ENCODE results near the gene GPX7. TPM values are rescaled to one million over a fixed set of nuclear protein-coding genes. Genes with fewer than 3 reads are reported as not detected.

GPX7 gene
- polyA plus RNA-seq, 1 donor from 2014 or later, result 1.3 TPM

GRCh38 chr1:52633291-52633754 is 31.2 kb downstream of the GPX7 start:
- no peaks in the 10 kb centered on the region for H3K36me3 ChIP-seq (ENCODE audit: insufficient read depth, low read length)
- no peak overlapping the region for H3K4me2 ChIP-seq (ENCODE audit: low read length)
- TF ChIP-seq POLR2AphosphoS5 (IDR thresholded peaks at IDR 0.05) (no peak), MXI1 (conservative IDR thresholded peaks at IDR 0.05; ENCODE audit: poor library complexity, severe bottlenecking) (no peak), RAD21 (conservative IDR thresholded peaks at IDR 0.05) (no peak), TAF1 (IDR thresholded peaks at IDR 0.05; ENCODE audit: low read depth) (no peak), EZH2 (IDR thresholded peaks at IDR 0.05; ENCODE audit: borderline replicate concordance, insufficient read depth, low read length, poor library complexity, severe bottlenecking) (no peak), EP300 (conservative IDR thresholded peaks at IDR 0.05; ENCODE audit: poor library complexity, severe bottlenecking) (no peak), SMC3 (conservative IDR thresholded peaks at IDR 0.05; ENCODE audit: poor library complexity) (no peak)
- TF ChIP-seq, protein P1, sequence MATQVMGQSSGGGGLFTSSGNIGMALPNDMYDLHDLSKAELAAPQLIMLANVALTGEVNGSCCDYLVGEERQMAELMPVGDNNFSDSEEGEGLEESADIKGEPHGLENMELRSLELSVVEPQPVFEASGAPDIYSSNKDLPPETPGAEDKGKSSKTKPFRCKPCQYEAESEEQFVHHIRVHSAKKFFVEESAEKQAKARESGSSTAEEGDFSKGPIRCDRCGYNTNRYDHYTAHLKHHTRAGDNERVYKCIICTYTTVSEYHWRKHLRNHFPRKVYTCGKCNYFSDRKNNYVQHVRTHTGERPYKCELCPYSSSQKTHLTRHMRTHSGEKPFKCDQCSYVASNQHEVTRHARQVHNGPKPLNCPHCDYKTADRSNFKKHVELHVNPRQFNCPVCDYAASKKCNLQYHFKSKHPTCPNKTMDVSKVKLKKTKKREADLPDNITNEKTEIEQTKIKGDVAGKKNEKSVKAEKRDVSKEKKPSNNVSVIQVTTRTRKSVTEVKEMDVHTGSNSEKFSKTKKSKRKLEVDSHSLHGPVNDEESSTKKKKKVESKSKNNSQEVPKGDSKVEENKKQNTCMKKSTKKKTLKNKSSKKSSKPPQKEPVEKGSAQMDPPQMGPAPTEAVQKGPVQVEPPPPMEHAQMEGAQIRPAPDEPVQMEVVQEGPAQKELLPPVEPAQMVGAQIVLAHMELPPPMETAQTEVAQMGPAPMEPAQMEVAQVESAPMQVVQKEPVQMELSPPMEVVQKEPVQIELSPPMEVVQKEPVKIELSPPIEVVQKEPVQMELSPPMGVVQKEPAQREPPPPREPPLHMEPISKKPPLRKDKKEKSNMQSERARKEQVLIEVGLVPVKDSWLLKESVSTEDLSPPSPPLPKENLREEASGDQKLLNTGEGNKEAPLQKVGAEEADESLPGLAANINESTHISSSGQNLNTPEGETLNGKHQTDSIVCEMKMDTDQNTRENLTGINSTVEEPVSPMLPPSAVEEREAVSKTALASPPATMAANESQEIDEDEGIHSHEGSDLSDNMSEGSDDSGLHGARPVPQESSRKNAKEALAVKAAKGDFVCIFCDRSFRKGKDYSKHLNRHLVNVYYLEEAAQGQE (IDR thresholded peaks at IDR 0.05; ENCODE audit: borderline replicate concordance), result no peak
- TF ChIP-seq, protein P2, sequence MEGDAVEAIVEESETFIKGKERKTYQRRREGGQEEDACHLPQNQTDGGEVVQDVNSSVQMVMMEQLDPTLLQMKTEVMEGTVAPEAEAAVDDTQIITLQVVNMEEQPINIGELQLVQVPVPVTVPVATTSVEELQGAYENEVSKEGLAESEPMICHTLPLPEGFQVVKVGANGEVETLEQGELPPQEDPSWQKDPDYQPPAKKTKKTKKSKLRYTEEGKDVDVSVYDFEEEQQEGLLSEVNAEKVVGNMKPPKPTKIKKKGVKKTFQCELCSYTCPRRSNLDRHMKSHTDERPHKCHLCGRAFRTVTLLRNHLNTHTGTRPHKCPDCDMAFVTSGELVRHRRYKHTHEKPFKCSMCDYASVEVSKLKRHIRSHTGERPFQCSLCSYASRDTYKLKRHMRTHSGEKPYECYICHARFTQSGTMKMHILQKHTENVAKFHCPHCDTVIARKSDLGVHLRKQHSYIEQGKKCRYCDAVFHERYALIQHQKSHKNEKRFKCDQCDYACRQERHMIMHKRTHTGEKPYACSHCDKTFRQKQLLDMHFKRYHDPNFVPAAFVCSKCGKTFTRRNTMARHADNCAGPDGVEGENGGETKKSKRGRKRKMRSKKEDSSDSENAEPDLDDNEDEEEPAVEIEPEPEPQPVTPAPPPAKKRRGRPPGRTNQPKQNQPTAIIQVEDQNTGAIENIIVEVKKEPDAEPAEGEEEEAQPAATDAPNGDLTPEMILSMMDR (IDR thresholded peaks at IDR 0.05; ENCODE audit: poor library complexity, severe bottlenecking), result no peak
- H3K4me3 ChIP-seq (ENCODE audit: low read length), result peak overlapping the region; percentile 56
- no peaks in the 10 kb centered on the region for H3K9me2 ChIP-seq (ENCODE audit: insufficient read depth, low read length)
- H4K20me1 ChIP-seq (ENCODE audit: insufficient read depth), result no peaks in the 10 kb centered on the region
- no peaks in the 10 kb centered on the region for H3K79me2 ChIP-seq (replicated peaks; ENCODE audit: insufficient read depth, low read length)
- H3K9ac ChIP-seq (ENCODE audit: low read length), result peak overlapping the region; percentile 23
- no peaks in the 10 kb centered on the region for H3F3A ChIP-seq (ENCODE audit: insufficient read depth, low read length, poor library complexity, severe bottlenecking)
- H3K27me3 ChIP-seq (ENCODE audit: insufficient read depth, low read depth, low read length), result peaks cover 24% of the 10 kb centered on the region
- no peaks in the 10 kb centered on the region for H3K9me3 ChIP-seq (ENCODE audit: low read length)
- no peak overlapping the region for H2AFZ ChIP-seq (ENCODE audit: low read depth, low read length)
- no peak overlapping the region for H3K27ac ChIP-seq (ENCODE audit: low read length)

- no peaks in the 10 kb centered on the region for H3K36me3 ChIP-seq (ENCODE audit: insufficient read depth, low read length)
- H3K27ac ChIP-seq (ENCODE audit: low read length), result no peak overlapping the region
- H3K27me3 ChIP-seq (ENCODE audit: insufficient read depth, low read depth, low read length), result peaks cover 24% of the 10 kb centered on the region
- H3K9me2 ChIP-seq (ENCODE audit: insufficient read depth, low read length), result no peaks in the 10 kb centered on the region
- no peak for TF ChIP-seq RAD21 (conservative IDR thresholded peaks at IDR 0.05)
- TF ChIP-seq, protein P2 (IDR thresholded peaks at IDR 0.05; ENCODE audit: poor library complexity, severe bottlenecking), result no peak
- no peak for TF ChIP-seq EZH2 (IDR thresholded peaks at IDR 0.05; ENCODE audit: borderline replicate concordance, insufficient read depth, low read length, poor library complexity, severe bottlenecking)
- no peak for TF ChIP-seq POLR2AphosphoS5 (IDR thresholded peaks at IDR 0.05)
- no peak for TF ChIP-seq EP300 (conservative IDR thresholded peaks at IDR 0.05; ENCODE audit: poor library complexity, severe bottlenecking)
- no peak for TF ChIP-seq TAF1 (IDR thresholded peaks at IDR 0.05; ENCODE audit: low read depth)
- no peaks in the 10 kb centered on the region for H3K79me2 ChIP-seq (replicated peaks; ENCODE audit: insufficient read depth, low read length)
- no peak overlapping the region for H3K4me2 ChIP-seq (ENCODE audit: low read length)
- H4K20me1 ChIP-seq (ENCODE audit: insufficient read depth), result no peaks in the 10 kb centered on the region
- H2AFZ ChIP-seq (ENCODE audit: low read depth, low read length), result no peak overlapping the region
- no peaks in the 10 kb centered on the region for H3F3A ChIP-seq (ENCODE audit: insufficient read depth, low read length, poor library complexity, severe bottlenecking)
- H3K4me3 ChIP-seq (ENCODE audit: low read length), result no peak overlapping the region
- no peak overlapping the region for H3K9ac ChIP-seq (ENCODE audit: low read length)
- no peaks in the 10 kb centered on the region for H3K9me3 ChIP-seq (ENCODE audit: low read length)
Measured at GRCh38 chr1:52634111-52634510, 31.9 kb downstream of the GPX7 start.

All from neural cell (in vitro differentiated cells).